GM19035 (cell line): ENCODE measurements around the gene HES5.
A peak's percentile ranks its signal among the peaks of the same experiment; 100 is the strongest.
"Not testable (repeated sequence)": the region's sequence is repeated elsewhere in the genome, so short reads cannot be mapped to it uniquely, and the experiment has no call there.

Source experiments
- ATAC-seq: cut with Tn5 transposase; IDR thresholded peaks from one replicate; pipeline ENCODE4 v1.9.1; 2021; ENCODE audit not compliant: unreplicated experiment

Gene HES5

DNA sequence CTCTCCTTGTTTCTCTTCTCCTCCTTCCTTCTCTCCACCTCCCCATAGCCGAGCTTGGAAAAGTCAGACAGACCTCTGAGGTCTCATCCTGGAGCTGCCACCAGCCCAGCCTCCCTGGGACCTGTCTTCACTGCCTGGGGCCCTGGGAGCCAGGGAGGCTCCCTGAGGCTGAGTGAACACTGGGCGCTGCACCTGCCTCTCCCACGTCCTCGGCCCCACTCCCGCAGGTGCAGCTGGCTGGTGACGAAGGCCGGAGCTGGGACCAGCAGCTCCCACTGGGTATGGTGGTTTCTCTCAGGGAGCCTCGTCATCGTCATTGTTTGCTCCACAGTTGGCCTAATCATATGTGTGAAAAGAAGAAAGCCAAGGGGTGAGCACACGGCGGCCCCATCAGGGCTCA lies 31.4 kb upstream of the HES5 start:
- ATAC-seq, result no peak

DNA sequence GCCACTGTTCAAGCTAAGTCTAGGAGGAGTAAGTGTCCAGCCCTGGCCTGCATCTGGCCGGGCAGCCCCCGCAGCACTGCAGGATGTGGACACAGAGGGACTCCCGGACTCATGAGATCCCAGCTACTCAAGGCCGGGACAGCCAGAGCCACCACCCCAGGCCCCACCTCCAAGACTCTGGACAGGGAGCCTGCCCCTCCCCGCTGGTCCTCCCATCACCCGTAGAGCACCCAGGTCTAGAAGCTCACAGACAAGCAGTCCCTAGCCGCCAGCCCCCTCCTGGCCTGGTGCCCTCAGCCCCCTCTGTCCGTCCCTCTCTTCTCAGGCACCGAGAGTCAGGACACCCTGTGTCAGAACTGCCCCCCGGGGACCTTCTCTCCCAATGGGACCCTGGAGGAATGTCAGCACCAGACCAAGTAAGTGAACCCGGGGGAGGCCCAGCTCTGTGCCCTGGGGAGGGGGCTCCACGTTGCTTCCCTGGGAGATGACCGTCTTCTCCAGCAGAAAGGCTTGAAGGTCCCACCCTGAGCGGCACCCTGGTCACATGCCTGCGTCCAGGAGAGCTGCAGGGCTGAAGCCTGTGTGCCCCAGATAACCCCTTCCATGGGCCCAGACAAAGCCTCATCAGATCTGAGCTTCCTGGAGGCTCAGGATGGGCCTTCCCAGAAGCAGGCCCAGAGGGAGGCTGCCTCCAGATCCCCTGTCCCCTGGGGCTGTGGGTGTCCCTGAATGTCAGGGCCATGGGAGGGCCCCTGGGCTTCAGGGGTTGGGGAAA lies 30.4 kb upstream of the HES5 start:
- ATAC-seq, result no peak

DNA sequence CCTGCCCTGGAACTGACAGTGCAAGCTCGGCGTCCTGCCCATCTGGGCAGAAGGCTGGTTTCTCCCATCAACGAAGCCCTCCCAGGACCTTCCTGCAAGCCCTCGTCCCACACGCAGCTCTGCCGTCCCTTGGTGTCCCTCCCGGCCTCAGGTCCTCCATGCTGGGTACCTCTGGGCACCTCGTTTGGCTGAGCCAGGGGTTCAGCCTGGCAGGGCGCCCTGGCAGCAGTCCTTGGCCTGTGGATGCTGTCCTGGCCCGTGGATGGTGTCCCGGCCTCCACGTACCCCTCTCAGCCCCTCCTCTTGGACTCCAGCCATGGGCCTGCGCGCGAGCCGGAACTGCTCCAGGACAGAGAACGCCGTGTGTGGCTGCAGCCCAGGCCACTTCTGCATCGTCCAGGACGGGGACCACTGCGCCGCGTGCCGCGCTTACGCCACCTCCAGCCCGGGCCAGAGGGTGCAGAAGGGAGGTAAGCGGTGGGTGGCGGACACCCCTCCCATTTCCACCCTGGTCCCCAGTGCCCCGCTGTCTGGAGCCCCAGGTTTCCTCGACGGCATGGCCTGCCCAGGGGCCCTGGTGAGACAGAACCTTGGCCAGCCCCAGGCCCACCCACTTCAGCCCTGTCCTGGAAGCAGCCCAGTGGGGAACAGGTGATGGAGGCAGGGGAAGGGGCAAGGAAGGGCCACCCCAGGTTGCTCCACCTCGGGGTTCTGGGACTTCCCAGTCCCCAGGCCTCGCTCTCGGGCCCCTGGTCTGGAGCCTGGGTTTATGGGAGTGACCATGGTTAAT lies 29.6 kb upstream of the HES5 start:
- ATAC-seq, result no peak

DNA sequence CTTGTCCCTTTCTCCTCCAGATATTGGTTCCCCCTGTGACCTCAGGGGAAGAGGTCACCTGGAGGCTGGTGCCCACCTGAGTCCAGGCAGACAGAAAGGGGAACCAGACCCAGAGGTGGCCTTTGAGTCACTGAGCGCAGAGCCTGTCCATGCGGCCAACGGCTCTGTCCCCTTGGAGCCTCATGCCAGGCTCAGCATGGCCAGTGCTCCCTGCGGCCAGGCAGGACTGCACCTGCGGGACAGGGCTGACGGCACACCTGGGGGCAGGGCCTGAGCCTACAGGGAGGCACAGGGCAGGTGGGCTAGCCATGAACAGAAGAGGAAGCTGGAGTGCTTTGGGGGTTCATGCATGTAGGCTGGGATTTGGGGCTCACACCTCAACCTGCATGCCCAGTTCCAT lies 28.8 kb upstream of the HES5 start:
- no peak for ATAC-seq

DNA sequence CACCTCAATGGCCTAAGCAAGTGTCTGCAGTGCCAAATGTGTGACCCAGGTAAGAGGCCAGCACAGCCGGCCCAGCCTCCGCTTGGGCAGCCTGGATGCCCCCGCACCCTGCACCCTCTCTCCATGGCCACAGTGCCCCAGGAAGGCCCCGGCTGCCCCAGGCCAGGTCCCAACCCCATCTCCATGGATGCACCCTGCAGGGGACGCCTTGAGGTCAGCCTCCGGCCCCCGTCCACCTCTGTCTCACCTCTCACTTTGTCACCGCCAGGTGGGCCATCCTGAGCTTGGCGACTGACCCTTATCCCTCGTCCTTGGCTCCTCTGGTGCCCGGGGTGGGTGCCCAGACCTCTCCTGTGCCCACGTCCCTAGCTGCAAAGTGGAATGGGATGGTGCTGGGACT lies 28.4 kb upstream of the HES5 start:
- no peak for ATAC-seq

DNA sequence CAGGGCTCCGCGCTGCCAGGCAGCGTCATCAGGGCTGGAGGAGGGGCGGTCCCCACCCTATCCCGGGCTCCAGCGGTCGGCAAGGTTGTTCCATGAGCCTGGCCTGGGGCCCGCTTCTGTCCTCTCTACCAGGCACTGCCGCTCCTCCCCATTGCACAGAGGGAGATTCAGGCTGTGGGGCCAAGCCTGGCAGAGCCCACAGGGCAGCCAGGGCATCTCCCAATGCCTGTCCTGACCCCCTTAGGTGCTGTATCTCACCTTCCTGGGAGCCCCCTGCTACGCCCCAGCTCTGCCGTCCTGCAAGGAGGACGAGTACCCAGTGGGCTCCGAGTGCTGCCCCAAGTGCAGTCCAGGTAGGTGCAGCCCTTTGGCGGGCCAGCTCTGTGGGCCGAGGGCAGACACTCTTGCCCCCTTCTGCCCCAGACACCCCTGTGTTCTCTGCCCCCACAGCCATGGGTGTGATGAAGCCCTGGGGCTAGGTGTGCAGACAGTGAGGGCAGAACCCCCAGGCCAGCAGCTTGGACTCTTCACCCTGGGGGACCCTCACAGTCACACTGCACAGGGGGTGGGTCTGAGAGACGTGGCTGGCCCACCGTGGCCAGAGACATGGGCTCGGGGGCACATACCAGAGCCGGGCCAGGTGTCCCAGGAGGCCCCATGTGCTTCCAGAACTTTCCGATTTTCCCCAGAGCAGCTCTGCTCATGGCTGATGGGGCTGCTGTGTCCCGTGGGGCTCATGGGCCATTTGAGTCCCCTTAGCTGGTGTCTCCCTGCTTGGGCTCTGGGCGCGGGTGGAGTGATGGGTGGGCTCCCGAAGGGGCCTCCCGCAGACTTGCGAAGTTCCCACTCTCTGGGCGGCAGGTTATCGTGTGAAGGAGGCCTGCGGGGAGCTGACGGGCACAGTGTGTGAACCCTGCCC lies 27.7 kb upstream of the HES5 start:
- ATAC-seq, result no peak

DNA sequence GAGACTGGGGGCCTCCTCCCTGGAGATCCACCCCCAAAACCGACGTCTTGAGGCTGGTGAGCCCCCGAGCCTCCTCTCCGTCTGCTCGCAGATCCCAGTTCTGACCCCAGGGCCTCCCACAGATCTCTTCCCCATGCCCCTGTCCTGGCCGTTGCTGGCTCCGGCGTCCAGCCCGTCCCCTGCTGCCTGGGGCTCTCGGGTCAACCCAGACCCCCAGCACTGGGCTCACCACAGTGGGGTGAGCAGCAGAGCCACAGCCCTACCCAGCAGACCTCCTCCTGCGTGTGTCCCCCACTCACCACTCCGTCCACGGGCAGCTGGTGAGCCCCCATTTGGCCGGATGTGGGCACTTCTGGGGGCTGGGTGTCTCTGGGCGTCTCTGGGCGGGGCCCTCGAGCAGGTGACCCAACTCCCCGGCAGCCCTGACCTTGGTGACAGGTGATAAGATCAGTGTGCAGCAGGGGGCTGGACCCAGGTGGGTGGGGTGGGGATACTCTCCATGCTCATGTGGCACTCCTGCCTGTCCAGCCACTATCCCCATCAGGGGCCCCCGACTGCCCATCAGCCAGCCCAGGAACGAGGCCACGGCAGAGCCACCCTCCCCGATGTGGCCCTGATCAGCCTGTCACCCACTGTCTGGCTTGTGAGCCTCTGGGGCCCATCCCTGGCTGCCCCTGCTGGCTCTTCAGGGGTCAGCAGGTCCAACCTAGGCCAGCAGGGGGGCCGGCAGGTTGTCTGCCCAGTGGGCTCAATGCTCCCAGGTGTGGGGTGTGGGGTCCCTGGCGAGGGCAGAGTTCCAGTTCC lies 26.8 kb upstream of the HES5 start:
- peak; percentile 30 for ATAC-seq

DNA sequence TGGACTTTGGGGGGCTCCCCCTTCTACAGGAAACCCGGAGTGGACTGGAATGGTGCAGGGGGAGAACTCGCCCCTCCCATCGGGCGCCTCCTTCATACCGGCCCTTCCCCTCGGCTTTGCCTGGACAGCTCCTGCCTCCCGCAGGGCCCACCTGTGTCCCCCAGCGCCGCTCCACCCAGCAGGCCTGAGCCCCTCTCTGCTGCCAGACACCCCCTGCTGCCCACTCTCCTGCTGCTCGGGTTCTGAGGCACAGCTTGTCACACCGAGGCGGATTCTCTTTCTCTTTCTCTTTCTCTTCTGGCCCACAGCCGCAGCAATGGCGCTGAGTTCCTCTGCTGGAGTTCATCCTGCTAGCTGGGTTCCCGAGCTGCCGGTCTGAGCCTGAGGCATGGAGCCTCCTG lies 26.2 kb upstream of the HES5 start, which contains the start of gene TNFRSF14:
TNFRSF14 (plus strand) TSS at position 95 of the 401 bp plus-strand sequence; CDS start at position 389, 294 bp downstream.
- peak; percentile 32 for ATAC-seq

DNA sequence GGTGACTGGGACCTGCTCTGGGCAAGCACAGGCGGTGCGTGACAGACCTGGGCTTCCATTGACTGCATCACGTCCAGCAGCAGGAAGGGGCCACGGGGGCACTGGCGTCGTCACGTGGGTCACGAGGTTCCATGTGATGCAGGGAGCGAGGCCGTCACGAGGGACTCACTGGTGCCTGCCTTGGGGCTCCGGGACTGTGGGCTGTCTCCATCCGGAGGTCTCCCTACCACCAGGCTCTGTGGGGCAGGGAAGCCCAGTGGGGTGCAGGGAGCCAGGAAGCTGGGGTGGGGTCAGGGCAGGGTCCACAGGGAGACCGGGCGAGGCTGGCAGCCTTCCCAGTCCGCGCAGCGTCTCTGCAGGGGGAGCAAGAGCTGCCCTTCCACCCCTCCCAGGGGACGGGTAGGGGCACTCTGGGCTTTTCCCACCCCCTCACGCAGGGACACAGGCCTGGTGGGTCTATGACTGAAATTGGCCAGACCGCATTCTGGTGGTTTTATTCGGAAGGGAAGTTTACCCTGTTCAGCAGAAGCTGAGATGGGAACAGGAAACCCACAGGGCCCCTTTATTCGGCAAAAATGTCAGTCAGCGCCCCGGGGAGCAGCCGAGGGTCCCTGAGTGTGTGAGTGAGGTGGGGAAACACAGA lies 25.7 kb upstream of the HES5 start:
- ATAC-seq, result peak; percentile 34

DNA sequence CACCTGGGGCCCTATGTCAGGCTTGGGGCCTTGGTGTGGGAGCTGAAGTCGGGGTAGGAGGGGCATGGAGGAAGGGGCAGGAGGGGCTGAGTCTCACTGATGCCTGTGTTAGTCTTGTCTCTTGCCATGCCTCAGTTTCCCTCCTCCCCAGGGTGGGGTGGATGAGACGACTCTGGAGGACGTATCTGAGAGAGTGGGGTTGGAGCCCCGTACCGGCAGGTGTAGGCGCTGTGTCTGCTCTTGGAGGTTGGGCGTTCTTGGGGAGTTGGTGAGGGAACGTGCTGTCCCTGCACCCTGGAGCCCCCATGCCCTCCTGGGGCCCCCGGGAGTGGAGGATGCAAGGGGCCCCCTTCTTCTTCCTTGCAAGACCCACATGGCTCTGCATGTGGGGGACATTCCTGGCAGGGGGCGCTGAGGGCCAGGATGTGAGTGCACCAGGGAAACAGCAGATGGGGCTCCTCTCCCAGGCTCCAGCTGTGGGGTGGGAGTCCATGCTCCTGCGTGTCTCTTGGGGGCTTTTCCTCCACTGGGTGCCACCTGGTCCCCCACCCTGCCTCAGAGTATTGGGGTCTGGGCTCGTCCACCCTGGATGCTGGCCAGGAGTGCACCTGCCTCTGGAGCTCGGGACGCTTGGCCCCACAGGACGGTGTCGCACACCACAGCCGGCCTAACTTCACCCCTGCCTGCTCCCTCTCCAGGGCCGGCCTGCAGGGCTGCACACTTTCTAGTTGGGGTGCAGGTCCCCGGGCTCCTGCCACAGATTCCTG lies 24.7 kb upstream of the HES5 start:
- ATAC-seq, result no peak

DNA sequence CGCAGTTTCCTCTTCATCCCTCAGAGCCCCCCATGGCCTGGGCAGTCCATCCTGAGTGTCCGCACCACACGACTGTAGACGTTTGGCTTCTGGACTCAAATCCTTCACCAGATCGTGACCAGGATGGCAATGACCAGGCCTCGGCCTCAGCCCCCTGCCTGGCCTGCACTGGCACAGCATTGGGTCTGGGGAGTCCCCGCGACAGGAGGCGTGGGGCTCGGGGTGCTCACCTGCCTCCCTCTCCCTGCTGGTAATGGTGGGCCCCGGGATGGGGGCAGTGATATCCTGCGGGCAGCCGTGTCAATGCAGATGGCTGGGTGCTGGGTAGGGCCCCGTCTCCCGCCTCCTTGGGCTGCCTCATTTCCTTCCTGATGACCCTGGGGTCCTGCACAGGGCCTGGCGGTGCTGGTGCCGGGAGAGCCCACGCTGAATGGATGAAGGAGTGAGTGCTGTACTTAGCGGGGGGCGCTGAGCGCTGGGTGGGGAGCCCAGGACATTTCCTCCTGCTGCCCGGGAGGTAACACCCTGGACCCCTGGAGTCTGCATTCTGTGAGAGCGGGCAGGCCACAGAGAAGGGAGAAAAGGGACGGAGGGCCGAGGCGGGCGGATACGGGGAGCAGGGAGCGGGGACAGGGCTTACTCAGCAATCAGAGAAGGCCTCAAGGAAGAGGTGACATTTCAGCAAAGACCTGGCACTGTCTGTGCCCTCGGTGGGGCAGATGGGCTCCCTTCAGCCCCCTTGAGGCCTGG lies 24.0 kb upstream of the HES5 start:
- ATAC-seq, result no peak

DNA sequence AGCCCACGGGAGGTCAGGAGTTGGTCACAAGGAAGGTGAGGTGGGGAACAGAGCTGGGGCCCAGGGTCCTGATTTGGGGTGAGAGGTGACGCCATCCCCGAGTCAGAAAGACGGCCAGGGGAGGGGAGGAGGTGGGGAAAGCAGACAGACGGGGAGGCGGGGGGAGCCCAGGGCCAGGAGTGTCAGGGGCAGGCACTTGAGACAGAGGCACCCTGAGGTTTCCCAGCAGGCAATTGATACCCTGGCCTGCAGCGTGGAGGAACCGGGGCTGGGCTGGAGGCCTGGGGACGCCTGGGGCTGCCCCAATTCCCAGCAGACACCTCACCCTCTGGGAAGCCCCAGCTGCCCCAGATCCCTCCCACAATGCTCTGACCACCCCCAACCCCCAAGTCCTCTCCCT lies 23.0 kb upstream of the HES5 start:
- ATAC-seq, result not testable (repeated sequence)

DNA sequence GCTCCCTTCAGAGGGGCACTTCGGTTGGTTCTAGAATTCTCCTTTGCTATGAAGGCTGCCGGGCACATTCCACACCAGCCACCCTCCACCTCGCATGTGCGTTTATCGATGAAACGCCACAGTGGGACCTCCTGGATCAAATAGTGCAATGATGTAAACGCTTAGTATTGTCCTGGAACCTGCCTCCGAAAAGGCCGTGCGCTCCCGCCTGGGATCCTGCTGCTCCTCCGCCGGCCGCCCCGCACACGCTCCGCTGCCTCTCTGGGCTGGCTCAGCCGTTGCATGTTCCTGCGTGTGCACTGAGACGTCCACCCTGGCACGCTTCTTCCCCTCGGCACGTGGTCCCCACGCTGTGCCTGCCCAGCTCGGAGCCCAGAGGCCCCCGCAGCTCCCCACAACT lies 22.1 kb upstream of the HES5 start:
- no peak for ATAC-seq

DNA sequence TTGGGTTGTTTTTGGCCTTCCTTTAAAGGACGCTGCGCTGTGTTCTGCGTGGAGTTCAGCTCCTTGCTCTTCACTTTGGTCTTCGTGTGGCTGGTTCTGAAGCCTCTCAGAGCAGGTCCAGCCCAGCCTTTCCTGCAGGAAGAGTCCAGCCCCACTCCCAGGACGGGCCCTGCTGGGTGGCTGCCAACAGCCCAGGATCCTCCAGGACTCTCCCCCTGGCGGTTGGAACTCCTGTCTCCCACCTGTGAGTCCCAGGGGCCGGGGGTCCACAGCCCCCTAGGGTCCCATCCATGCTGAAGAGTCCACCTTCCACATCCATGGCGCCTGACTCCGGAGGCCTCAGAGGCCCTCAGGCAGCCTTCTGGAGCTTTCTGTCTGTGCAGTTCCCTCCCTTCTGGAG lies 21.5 kb upstream of the HES5 start:
- not testable (repeated sequence) for ATAC-seq

DNA sequence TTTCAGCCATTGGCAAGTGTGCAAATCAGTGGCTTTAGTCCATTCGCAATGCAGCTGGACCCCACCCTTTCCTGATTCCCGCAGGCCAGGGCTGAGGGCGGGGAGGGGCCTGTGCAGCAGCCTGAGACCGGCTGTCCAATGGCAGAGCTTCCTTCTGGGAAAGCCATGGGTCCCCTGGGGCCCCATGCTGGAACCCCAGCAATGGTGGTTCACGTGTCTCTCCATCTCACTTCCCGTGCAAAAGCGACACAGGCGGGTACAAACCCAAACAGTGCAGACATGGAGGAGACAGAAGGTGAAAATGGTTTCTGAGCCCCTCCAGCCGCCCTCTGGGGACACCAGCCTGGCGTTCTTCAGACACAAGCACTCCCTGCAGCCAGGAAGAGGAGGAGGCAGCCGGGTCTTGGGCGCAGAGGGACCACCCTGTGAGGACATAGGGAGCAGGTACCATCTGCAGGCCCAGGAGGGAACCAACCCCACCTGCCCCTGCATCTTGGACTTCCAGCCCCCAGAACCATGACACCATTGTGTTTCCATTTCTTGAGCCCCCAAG lies 20.3 kb upstream of the HES5 start:
- not testable (repeated sequence) for ATAC-seq

DNA sequence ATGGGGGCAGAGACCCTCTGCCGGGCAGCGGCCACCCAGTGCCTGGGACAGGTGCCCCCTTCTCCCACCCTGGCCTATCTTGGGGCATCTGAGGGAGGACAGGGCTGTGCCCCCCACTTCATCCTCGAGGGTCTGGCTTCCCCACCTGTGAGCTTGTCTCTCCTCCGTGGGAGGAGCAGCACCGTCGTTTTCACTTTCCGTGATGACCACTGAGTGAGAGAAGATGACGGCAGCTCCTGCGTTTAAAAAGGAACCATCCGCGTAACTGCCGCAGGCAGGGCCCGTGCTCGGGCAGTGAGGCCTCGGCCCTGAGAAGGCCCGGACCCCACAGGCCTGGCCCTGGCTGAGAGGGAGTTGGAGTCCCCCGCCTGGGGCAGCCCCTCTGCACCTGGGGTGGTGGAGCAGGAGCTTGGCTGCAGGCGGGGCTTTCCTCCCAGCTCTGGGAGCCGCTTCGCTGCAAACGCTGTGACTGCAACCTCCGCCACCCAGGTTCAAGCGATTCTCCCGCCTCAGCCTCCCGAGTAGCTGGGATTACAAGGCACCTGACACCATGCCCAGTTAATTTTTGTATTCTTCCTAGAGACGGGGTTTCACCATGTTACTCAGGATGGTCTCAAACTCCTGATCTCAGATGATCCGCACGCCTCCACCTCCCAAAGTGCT lies 19.4 kb upstream of the HES5 start:
- not testable (repeated sequence) for ATAC-seq

DNA sequence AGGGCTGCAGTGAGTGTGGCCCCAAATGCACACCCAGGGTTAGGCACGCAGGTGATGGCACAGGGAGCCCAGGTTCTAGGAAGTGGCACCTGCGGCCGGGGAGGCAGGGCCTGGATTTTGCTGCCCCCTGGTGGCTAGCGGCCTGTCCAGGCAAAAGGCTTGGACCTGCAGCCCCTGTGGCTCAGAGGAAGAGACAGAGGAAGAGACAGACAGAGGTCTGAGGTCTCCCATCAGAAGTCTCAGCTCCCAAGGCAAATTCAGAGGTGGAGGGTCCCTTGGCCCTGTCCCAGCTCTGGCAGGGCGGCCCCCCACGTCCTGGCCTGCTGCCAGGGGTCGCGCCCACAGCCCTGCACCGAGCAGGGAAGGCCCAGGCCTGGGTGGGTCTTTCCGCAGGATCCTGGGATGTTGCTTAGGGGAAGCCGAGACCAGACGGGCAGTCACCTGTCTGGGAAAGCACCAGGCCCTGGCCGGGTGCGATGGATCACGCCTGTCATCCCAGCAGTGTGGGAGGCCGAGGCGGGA lies 18.1 kb upstream of the HES5 start:
- ATAC-seq, result peak; percentile 21
